HEK293 (cell line): ENCODE measurements around the gene PYGO1.
"Not testable (repeated sequence)": the region's sequence is repeated elsewhere in the genome, so short reads cannot be mapped to it uniquely, and the experiment has no call there.

ENCODE experiments used
- KLF9 ChIP-seq: fragments of 450-650 bp; formaldehyde crosslinking; IDR thresholded peaks from 2 replicates; pipeline ENCODE4 v1.5.1; 2016; ENCODE audit warnings: missing biosample characterization, missing genetic modification characterization, low read depth
- REST ChIP-seq: fragments of 450-650 bp; formaldehyde crosslinking; IDR thresholded peaks from 2 replicates; pipeline ENCODE4 v1.5.1; 2016; ENCODE audit warnings: missing biosample characterization, missing genetic modification characterization
- ZNF24 ChIP-seq: fragments of 450-650 bp; formaldehyde crosslinking; IDR thresholded peaks from 2 replicates; pipeline ENCODE4 v1.5.1; 2016; ENCODE audit warnings: missing biosample characterization, missing genetic modification characterization
- ZNF350 ChIP-seq: fragments of 450-650 bp; formaldehyde crosslinking; IDR thresholded peaks from 2 replicates; pipeline ENCODE4 v1.5.0; 2017; ENCODE audit warnings: missing biosample characterization, mild to moderate bottlenecking, missing genetic modification characterization
- ZNF768 ChIP-seq: fragments of 450-650 bp; formaldehyde crosslinking; IDR thresholded peaks from 2 replicates; pipeline ENCODE4 v1.5.1; 2018; ENCODE audit warnings: missing biosample characterization, mild to moderate bottlenecking, missing genetic modification characterization
- TF ChIP-seq, protein P1 (sequence below): fragments of 450-650 bp; formaldehyde crosslinking; IDR thresholded peaks from 2 replicates; pipeline ENCODE4 v1.5.1; 2016; ENCODE audit warnings: missing biosample characterization, missing genetic modification characterization

DNA sequence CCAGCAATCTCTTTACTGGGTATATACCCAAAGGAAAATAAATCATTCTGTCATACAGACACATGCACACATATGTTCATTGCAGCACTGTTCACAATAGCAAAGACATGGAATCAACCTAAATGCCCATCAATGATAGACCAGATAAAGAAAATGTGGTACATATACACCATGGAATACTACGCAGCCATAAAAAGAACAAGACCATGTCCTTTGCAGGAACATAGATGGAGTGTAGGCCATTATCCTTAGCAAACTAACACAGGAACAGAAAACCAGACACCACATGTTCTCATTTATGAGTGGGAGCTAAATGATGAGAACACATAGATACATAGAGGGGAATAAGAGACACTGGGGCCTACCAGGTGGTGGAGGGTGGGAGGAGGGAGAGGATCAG is 4.9 kb upstream of the PYGO1 start:
- not testable (repeated sequence) for TF ChIP-seq KLF9 (tag by site-specific recombination); ZNF768; ZNF24 (tag by site-specific recombination); ZNF350 (tag by site-specific recombination); REST
- TF ChIP-seq, protein P1, sequence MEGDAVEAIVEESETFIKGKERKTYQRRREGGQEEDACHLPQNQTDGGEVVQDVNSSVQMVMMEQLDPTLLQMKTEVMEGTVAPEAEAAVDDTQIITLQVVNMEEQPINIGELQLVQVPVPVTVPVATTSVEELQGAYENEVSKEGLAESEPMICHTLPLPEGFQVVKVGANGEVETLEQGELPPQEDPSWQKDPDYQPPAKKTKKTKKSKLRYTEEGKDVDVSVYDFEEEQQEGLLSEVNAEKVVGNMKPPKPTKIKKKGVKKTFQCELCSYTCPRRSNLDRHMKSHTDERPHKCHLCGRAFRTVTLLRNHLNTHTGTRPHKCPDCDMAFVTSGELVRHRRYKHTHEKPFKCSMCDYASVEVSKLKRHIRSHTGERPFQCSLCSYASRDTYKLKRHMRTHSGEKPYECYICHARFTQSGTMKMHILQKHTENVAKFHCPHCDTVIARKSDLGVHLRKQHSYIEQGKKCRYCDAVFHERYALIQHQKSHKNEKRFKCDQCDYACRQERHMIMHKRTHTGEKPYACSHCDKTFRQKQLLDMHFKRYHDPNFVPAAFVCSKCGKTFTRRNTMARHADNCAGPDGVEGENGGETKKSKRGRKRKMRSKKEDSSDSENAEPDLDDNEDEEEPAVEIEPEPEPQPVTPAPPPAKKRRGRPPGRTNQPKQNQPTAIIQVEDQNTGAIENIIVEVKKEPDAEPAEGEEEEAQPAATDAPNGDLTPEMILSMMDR, result not testable (repeated sequence)
